Bone marrow (tissue), 2 donors: Measurements from ENCODE around the gene GRHL3.

ENCODE experiments used
- DNase-seq, 2 donors: peaks; one replicate each; lab custom pipeline; 2025; lab: John Stamatoyannopoulos, UW

The GRHL3 gene

GRCh38 chr1:24343412-24344089, 24.4 kb downstream of the GRHL3 start:
- DNase-seq: no peak

- no peak for DNase-seq
Observed at GRCh38 chr1:24344090-24344742, 25.1 kb downstream of the GRHL3 start.

- no peak for DNase-seq
Observed at GRCh38 chr1:24345334-24345733, 26.2 kb downstream of the GRHL3 start.

GRCh38 chr1:24347159-24347934, 28.2 kb downstream of the GRHL3 start:
- DNase-seq: no peak

GRCh38 chr1:24348196-24348595, 29.0 kb downstream of the GRHL3 start:
- DNase-seq: no peak

- DNase-seq: no peak
Observed at GRCh38 chr1:24349891-24350290, 30.7 kb downstream of the GRHL3 start.

DNA sequence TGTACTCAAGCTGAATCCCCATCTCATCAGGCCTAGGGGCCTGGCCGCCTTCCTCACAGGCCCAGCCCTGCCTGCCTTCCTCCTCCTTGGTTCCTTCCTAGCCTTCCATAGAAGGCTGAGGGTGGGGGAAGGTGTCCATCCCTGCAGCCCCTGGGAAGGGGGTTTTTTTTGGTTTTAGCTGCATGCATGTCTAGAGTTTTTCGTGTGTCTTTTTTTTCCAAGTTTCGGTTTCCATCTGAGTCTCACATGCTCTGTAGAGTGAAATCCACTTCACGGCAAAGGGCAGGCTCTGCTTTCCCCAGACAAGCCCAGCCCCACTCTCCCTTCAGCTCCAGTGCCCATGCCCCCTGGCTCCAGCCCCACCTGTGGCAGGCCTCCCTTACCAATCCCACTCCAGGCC, 32.1 kb downstream of the GRHL3 start:
- no peak for DNase-seq

DNA sequence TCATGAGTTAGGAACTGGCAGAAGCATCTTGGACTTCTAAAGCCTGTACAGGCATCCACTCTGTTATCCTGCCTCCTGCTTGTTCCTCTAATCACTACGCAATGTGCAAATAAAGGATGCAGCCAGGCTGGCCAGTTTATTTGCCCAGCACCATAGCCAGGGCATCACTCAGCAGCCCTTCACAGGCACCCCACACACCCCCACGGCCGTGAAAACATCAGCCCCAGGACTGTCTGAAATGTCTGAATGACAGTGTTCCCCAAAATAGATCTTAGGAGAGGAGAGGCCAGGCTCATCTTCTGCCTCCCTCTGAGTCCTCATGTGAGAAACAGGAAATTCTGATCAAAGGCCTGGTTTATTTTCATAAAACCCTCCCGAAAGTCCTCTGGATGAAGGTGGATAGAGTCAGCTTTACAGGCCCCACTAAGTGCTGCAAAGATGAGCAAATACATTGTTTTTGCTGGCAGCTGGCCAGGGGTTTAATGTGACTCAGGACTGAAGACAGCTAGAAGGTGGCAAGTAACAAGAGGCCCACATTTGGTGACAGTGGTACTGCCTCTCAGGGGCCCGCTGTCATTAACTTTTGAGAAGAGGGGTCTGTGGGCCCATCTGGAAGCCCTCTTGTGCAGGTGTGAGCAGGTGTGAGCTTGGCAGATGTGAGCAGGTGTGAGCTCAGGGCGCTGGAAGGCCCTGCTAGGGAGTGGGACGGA, 32.9 kb downstream of the GRHL3 start:
- no peak for DNase-seq

DNA sequence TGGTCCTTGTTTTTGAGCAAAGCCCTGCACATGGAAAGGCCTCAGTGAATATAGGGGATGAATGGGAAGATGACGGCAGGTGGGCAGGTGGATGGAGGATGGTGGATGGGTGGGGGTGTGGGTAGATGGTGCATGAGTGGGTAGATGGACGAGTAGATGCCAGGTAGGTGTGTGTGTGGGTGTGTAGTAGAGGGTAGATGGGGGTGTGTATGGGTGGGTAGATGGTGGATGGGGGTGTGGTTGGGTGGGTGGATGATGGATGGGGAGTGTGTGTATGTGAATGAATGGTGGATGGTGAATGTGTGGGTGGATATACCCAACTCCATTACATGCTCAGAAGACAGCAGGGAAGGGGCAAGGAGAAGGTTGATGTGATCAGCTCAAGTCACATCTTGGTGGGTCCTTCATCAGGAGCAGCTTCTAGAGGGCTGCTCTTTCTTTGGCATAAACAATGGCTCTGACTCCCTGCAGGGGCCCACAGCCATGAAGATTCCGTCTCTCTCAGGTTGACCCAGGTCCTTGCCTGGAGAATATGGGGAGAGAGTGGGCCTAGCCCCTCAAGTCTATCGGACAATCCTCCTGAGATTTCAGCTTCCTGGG, 34.2 kb downstream of the GRHL3 start:
- no peak for DNase-seq

DNA sequence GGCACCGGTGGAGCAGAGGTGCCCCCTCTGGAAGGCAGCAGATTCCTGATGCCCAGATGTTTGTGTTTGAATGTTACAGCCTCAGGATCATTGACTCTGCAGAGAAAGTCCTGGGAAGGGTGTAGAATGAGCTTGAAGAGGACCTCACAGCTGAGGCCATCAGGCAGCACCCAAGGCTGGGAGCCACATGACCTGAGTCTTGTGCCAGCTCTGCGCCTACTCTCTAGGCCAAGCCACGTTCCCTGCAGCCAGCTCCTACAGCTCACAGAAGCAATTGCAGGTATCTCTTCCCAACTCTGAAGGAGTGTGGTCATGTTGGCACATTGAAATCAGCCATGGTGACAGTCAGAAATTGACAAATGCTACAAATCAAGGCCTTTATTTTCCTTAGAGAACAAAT, 36.3 kb downstream of the GRHL3 start:
- no peak for DNase-seq

- no peak for DNase-seq
Observed at GRCh38 chr1:24357038-24357437, 37.9 kb downstream of the GRHL3 start.

DNA sequence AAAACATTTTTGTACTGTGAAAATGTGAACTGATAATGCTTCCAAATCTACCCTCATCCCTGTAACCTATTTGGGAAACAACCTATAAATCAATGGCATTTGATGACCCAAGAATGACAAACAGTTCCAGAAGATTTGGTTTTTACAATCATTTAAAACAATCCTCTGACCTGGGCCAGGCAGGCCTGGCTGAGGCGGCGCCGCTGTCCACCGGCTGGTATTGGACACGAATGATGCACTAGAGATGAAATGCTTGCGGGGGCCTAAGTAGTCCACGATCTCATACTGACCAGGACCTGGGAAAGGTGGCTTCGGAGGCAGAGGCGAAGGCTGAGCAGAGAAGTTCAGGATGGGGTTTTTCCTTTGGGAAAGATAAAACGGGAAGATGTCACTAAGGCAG, 41.5 kb downstream of the GRHL3 start:
- DNase-seq: no peak

- DNase-seq: no peak
Observed at GRCh38 chr1:24361811-24362210, 42.7 kb downstream of the GRHL3 start.

GRCh38 chr1:24362396-24362795, 43.2 kb downstream of the GRHL3 start:
- DNase-seq: no peak

- no peak for DNase-seq
Observed at GRCh38 chr1:24362982-24363614, 43.9 kb downstream of the GRHL3 start.

- DNase-seq: no peak
Observed at GRCh38 chr1:24363994-24364393, 44.8 kb downstream of the GRHL3 start.

GRCh38 chr1:24364605-24364974, 45.4 kb downstream of the GRHL3 start:
- DNase-seq: no peak

- DNase-seq: peak in 1 of 2 donors; percentile 11
Observed at GRCh38 chr1:24364975-24365678, 46.0 kb downstream of the GRHL3 start.

DNA sequence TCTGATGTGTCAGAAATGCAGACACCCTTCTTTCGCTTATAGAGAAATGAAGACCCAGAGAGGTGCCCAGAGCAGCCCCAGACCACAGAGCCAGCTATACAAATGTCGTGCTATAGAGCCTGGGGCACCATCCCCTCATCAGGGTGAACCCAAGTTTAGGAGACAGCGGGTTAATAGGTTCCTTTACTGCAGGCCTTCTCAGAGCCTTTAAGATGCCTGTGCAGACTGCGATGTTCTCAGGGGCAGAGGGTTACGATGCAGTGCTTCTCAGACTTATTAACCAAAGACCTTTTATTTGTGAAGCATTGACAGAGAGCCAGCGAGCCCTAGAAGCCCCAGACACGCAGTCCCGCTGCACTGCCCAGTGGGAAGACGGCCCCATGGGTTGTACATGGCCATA, 47.5 kb downstream of the GRHL3 start:
- no peak for DNase-seq

- DNase-seq: no peak
Observed at GRCh38 chr1:24369199-24369598, 50.0 kb downstream of the GRHL3 start.

- no peak for DNase-seq
Observed at GRCh38 chr1:24369801-24370200, 50.6 kb downstream of the GRHL3 start.
